ENCODE data around the gene KIF18B. TPM values are rescaled to one million over a fixed set of nuclear protein-coding genes. Genes with fewer than 3 reads are reported as not detected.

KIF18B gene
- total and polyA plus RNA-seq, 7 donors: under 0.01 to 10.5 (median 0.60) TPM

GRCh38 chr17:44933824-44934744 lies 13.5 kb downstream of the KIF18B start:
- intact Hi-C loops (cut with DNase I): no loop called here
- no peaks in the 10 kb centered on the region for H3K4me1 ChIP-seq
- no peaks in the 10 kb centered on the region for H3K36me3 ChIP-seq
- no peaks in the 10 kb centered on the region for H3K9me3 ChIP-seq
- DNase-seq: peak; percentile 43
- 96% methylated on average over 34 of the region's 34 CpGs for WGBS, 2 donors
- H3K27me3 ChIP-seq: no peaks in the 10 kb centered on the region
- TF ChIP-seq EP300 (IDR thresholded peaks at IDR 0.05): no peak
- TF ChIP-seq POLR2AphosphoS5 (IDR thresholded peaks at IDR 0.05): no peak
- TF ChIP-seq POLR2A (IDR thresholded peaks at IDR 0.05): no peak
- TF ChIP-seq CTCF (IDR thresholded peaks at IDR 0.05): no peak
- no peak overlapping the region for H3K27ac ChIP-seq
- no peak overlapping the region for H3K4me3 ChIP-seq

- Histone ChIP-seq H3K4me3 (no peak overlapping the region), H3K4me1 (no peaks in the 10 kb centered on the region), H3K27me3 (no peaks in the 10 kb centered on the region), H3K27ac (no peak overlapping the region), H3K36me3 (no peaks in the 10 kb centered on the region), H3K9me3 (no peaks in the 10 kb centered on the region)
- 92 to 93% methylated on average over 6 of the region's 6 CpGs for WGBS, 2 donors
- DNase-seq: peak; percentile 20
- TF ChIP-seq POLR2AphosphoS5 (IDR thresholded peaks at IDR 0.05): no peak
- no peak for TF ChIP-seq POLR2A (IDR thresholded peaks at IDR 0.05)
- TF ChIP-seq CTCF (IDR thresholded peaks at IDR 0.05): no peak
- no peak for TF ChIP-seq EP300 (IDR thresholded peaks at IDR 0.05)
- intact Hi-C loops (cut with DNase I): no loop called here
Observed at GRCh38 chr17:44932787-44933097, 14.8 kb downstream of the KIF18B start.

- 87 to 93% methylated on average over 8 of the region's 8 CpGs for WGBS, 2 donors
Observed at GRCh38 chr17:44932096-44932786, 15.3 kb downstream of the KIF18B start.

GRCh38 chr17:44931376-44931775 lies 16.2 kb downstream of the KIF18B start:
- 92 to 94% methylated on average over 5 of the region's 5 CpGs for WGBS, 2 donors
- Histone ChIP-seq H3K36me3 (no peaks in the 10 kb centered on the region), H3K27me3 (no peaks in the 10 kb centered on the region), H3K27ac (no peak overlapping the region), H3K4me3 (no peak overlapping the region), H3K4me1 (no peaks in the 10 kb centered on the region), H3K9me3 (no peaks in the 10 kb centered on the region)
- intact Hi-C loops (cut with DNase I): no loop called here
- peak; percentile 28 for DNase-seq
- no peak for TF ChIP-seq EP300 (IDR thresholded peaks at IDR 0.05)
- no peak for TF ChIP-seq POLR2AphosphoS5 (IDR thresholded peaks at IDR 0.05)
- no peak for TF ChIP-seq POLR2A (IDR thresholded peaks at IDR 0.05)
- no peak for TF ChIP-seq CTCF (IDR thresholded peaks at IDR 0.05)

More at GRCh38 chr17:44932096-44932786, 15.3 kb downstream of the KIF18B start:
- no peaks in the 10 kb centered on the region for H3K9me3 ChIP-seq
- intact Hi-C loops (cut with DNase I): no loop called here
- H3K27ac ChIP-seq: no peak overlapping the region
- no peak for TF ChIP-seq CTCF (IDR thresholded peaks at IDR 0.05)
- TF ChIP-seq POLR2A (IDR thresholded peaks at IDR 0.05): no peak
- no peak for TF ChIP-seq EP300 (IDR thresholded peaks at IDR 0.05)
- TF ChIP-seq POLR2AphosphoS5 (IDR thresholded peaks at IDR 0.05): no peak
- H3K36me3 ChIP-seq: no peaks in the 10 kb centered on the region
- peak; percentile 54 for DNase-seq
- H3K4me3 ChIP-seq: no peak overlapping the region
- no peaks in the 10 kb centered on the region for H3K4me1 ChIP-seq
- H3K27me3 ChIP-seq: no peaks in the 10 kb centered on the region

Measured in sigmoid colon (tissue), 7 donors.